ENCODE measurements around the gene DGKE.

- TF ChIP-seq CTCF (IDR thresholded peaks at IDR 0.05) (no peak), POLR2AphosphoS5 (IDR thresholded peaks at IDR 0.05; ENCODE audit: low read depth, low read length) (no peak), SIN3A (IDR thresholded peaks at IDR 0.05; ENCODE audit: borderline replicate concordance, insufficient read depth, low read depth, low read length) (no peak)
Measured at GRCh38 chr17:56831369-56832095, 2.4 kb upstream of the DGKE start.
